Measurements from ENCODE around the gene SLC16A11.

GRCh38 chr17:7025245-7025644, 18.6 kb downstream of the SLC16A11 start:
- no peak for TF ChIP-seq ATF7 (IDR thresholded peaks at IDR 0.05; ENCODE audit: low read depth)
- TF ChIP-seq CTCF (IDR thresholded peaks at IDR 0.05 in 2 of 3, conservative IDR thresholded peaks at IDR 0.05 in 1 of 3; ENCODE audit: control insufficient read depth in 2 of 3, extremely low read depth in 1 of 3, insufficient read depth in 1 of 3, low read depth in 3 of 3, low read length in 3 of 3) = no peak
- no peak for TF ChIP-seq REST (IDR thresholded peaks at IDR 0.05; ENCODE audit: low read depth, low read length)
- TF ChIP-seq POLR2A (IDR thresholded peaks at IDR 0.05; ENCODE audit: low read depth, low read length) = no peak
- no peak for TF ChIP-seq NKRF (conservative IDR thresholded peaks at IDR 0.05)
- TF ChIP-seq HSF1 (IDR thresholded peaks at IDR 0.05; ENCODE audit: low read depth, low read length) = no peak
- TF ChIP-seq FOS (IDR thresholded peaks at IDR 0.05; ENCODE audit: borderline replicate concordance, extremely low read depth, insufficient read length) = no peak

Measured in GM12878 (cell line).